Mesothelial cell of epicardium (in vitro differentiated cells): ENCODE data around the gene GLRX2. TPM values are rescaled to one million over a fixed set of nuclear protein-coding genes. Genes with fewer than 3 reads are reported as not detected.

Experiments
- DNase-seq, 2 experiments: peaks; one replicate each; pipeline ENCODE4 v3.0.0; 2021; ENCODE audit warnings: low spot score in 2 of 2; ENCODE audit not compliant: unreplicated experiment in 2 of 2
- H3K27ac Mint-ChIP-seq: 2 replicates; pipeline ENCODE4 v1.8.0; 2021; ENCODE audit warnings: mixed read lengths
- H3K27me3 Mint-ChIP-seq: 2 replicates; pipeline ENCODE4 v1.8.0; 2021; ENCODE audit warnings: low read depth, mixed read lengths
- H3K36me3 Mint-ChIP-seq: 2 replicates; pipeline ENCODE4 v1.8.0; 2021; ENCODE audit warnings: mixed read lengths
- H3K4me1 Mint-ChIP-seq: 2 replicates; pipeline ENCODE4 v1.8.0; 2021; ENCODE audit warnings: mixed read lengths
- H3K4me3 Mint-ChIP-seq: 2 replicates; pipeline ENCODE4 v1.8.0; 2021; ENCODE audit warnings: mild to moderate bottlenecking, moderate library complexity, mixed read lengths
- H3K9me3 Mint-ChIP-seq: 2 replicates; pipeline ENCODE4 v1.8.0; 2021; ENCODE audit warnings: mixed read lengths
- total RNA-seq: library from RNA; stranded (reverse); gene quantifications from 3 replicates; pipeline ENCODE4 v1.2.1, GENCODE V29; 2021
- TF ChIP-seq, protein P1 (sequence below): fragments of 200-600 bp; sonication (generic); IDR thresholded peaks from one replicate; pipeline ENCODE4 v1.5.0; 2021; ENCODE audit warnings: antibody characterized with exemption; ENCODE audit not compliant: unreplicated experiment

GLRX2 gene
- total RNA-seq, 1 donor from 2014 or later: 10.4 TPM

DNA sequence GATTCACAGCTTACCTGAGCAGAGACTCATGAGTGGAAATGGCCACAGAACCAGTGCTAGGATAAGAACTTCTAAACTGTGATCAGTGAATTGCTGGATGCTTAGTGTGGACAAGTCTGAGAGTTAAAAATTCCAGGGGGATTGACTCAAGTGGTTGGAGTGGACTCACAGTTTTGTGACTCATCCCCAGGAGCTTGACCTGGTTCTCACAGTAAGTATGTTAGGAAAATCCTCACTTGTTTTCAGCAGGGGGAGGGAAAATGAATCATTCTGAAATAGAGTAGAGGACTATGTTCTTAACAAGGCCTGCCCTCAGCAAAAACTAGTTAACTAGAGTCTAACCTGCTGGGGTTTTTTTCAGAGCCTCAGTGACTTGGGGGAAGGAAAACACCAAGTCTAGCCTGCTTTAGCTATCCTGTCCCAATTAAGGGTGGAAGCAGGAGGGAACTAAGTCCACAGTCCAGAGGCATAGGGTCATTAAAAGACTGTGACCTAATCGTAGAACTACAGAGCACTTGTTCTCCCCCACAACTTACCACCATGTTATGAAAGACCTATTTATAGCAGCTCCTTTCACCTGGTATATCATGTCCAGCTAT, 10.5 kb upstream of the GLRX2 start:
- Mint-ChIP-seq H3K27ac (no peak overlapping the region), H3K9me3 (no peaks in the 10 kb centered on the region), H3K27me3 (no peaks in the 10 kb centered on the region), H3K4me1 (peaks cover 11% of the 10 kb centered on the region), H3K36me3 (no peaks in the 10 kb centered on the region), H3K4me3 (no peak overlapping the region)
- DNase-seq: no peak
- TF ChIP-seq, protein P1, sequence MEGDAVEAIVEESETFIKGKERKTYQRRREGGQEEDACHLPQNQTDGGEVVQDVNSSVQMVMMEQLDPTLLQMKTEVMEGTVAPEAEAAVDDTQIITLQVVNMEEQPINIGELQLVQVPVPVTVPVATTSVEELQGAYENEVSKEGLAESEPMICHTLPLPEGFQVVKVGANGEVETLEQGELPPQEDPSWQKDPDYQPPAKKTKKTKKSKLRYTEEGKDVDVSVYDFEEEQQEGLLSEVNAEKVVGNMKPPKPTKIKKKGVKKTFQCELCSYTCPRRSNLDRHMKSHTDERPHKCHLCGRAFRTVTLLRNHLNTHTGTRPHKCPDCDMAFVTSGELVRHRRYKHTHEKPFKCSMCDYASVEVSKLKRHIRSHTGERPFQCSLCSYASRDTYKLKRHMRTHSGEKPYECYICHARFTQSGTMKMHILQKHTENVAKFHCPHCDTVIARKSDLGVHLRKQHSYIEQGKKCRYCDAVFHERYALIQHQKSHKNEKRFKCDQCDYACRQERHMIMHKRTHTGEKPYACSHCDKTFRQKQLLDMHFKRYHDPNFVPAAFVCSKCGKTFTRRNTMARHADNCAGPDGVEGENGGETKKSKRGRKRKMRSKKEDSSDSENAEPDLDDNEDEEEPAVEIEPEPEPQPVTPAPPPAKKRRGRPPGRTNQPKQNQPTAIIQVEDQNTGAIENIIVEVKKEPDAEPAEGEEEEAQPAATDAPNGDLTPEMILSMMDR: no peak

DNA sequence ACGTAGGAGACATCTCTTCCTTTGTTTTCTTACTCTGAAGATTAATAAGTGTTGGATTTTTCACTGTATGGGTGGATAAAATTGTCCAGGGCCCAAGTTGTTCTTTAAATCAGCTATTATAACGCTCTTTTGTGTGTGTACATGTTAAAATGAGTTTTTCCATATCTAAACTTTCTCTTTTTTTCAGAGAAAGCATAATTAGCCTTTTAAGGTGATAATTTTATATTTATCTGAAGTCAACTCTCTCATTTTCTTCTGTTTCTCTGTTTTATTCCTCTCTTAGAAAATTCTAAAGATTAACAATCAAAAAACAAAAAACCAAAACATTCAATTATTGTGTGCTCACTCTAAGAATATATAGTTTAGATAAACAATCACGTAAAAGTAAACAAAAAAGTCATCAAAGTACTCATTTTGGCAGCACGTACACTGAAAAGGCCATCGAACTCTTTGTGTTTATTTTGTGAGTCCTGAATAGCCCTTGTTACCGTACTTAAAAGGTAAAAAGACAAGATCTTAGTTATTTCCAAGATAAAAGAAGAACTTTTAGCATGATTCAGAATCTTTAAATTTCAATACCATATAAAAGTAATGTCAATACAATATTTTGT, 9.4 kb upstream of the GLRX2 start:
- TF ChIP-seq, protein P1: no peak
- Mint-ChIP-seq H3K27me3 (no peaks in the 10 kb centered on the region), H3K4me1 (peaks cover 11% of the 10 kb centered on the region), H3K4me3 (no peak overlapping the region), H3K9me3 (no peaks in the 10 kb centered on the region), H3K27ac (no peak overlapping the region), H3K36me3 (no peaks in the 10 kb centered on the region)
- no peak for DNase-seq

DNA sequence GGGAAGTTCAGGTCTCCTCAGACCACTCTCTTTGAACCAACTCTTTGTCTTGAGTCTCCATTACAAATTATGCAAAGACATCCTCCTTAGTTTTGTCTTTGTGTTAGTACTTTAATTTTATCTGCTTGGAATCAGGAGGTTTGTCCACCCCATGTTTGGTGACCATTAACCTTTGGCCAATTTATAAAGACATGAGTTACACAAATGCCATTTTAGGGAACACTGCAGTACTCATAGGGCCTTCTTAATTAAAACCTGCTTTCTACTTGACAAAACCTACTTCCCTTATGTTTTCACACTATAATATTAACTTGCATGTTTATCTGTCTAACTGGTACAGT, 8.7 kb upstream of the GLRX2 start:
- H3K27ac Mint-ChIP-seq: no peak overlapping the region
- no peaks in the 10 kb centered on the region for H3K9me3 Mint-ChIP-seq
- peaks cover 11% of the 10 kb centered on the region for H3K4me1 Mint-ChIP-seq
- no peak for DNase-seq
- no peaks in the 10 kb centered on the region for H3K27me3 Mint-ChIP-seq
- TF ChIP-seq, protein P1: no peak
- H3K36me3 Mint-ChIP-seq: no peaks in the 10 kb centered on the region
- H3K4me3 Mint-ChIP-seq: no peak overlapping the region

DNA sequence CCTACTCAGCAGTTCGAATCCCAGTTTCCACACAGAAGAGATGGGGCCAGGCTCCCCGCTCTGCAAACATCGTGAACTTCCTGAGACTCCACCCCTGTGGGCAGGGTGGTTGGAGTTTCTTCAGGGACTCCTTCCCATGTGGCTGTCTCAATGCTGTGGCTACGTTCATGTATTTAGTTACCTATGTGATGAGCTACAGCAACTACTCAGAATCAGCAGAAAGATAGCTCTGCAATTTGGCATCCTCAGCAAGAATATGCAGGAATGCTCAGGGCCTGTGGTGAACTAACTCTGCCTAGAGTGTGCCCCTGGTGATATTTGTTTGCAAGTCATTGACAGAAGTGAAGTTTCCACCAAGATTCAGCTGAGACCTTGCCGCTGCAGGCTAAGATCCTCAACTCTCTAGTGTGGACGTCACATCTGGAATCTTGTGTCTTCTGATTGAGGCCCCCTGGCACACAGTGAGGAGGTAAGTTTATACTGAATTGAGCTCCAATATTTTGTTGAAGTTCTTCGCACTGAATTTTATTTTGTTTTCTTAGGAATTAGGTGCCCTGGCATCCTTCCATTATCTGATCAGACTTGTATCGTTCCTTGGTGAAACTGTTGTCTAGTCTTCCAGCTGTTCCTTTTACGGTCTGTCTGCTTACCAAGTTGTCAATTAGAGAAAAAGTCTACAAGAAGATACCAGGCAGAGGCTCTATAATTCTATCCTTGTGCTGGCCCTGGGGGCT, 8.2 kb upstream of the GLRX2 start:
- no peak overlapping the region for H3K4me3 Mint-ChIP-seq
- H3K36me3 Mint-ChIP-seq: no peaks in the 10 kb centered on the region
- TF ChIP-seq, protein P1: no peak

DNA sequence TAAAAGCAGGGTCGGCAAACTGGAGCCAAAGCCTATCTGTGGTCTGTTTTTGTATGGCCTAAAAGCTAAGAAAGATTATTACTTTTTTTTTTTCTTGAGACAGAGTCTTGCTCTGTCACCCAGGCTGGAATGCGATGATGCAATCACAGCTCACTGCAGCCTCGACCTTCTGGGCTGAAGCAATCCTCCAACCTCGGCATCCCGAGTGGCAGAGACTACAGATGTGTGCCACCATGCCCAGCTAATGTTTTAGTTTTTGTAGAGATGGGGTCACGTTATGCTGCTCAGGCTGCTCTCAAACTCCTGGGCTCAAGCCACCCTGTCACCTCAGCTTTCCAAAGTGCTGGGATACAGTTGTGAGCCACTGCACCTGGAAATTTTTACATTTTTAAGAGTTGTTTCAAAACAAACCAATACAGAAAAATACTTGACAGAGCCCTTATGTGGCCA, 6.5 kb upstream of the GLRX2 start:
- Mint-ChIP-seq H3K27me3 (no peaks in the 10 kb centered on the region), H3K27ac (peak overlapping the region; percentile 62), H3K36me3 (no peaks in the 10 kb centered on the region), H3K4me1 (peaks cover 11% of the 10 kb centered on the region), H3K9me3 (no peaks in the 10 kb centered on the region), H3K4me3 (no peak overlapping the region)
- DNase-seq: no peak
- TF ChIP-seq, protein P1: no peak

More for the DNA sequence above, 8.2 kb upstream of the GLRX2 start:
- Mint-ChIP-seq H3K27ac (no peak overlapping the region), H3K27me3 (no peaks in the 10 kb centered on the region), H3K4me1 (peaks cover 11% of the 10 kb centered on the region), H3K9me3 (no peaks in the 10 kb centered on the region)
- DNase-seq: no peak
